NCI-H2196 treated with DMSO at 0.1 percent for 48 hours (cell line): ENCODE results near the gene KIF6.

Experiments used
- DNase-seq: peaks from one replicate; lab custom pipeline; 2025; ENCODE audit not compliant: unreplicated experiment; lab: John Stamatoyannopoulos, UW

The KIF6 gene

GRCh38 chr6:39666706-39667489 is 58.3 kb downstream of the KIF6 start:
- no peak for DNase-seq

DNA sequence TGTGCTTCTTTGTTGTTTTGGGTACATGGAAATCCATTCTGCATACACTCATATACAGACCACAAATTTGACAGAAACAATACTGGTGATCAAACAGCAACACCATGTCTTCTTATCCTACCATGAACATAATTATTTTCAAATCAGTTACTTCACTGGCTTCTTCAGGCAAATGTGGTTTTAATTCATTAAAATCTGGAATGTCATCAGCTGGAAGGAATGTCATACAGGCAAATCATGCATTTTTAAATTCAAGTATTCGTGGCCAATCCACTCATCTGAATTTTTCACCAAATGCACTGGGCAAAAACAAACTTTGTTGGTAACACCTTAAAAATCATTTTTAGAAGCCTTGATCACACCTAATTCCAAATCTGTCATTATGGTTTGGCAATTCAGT is 59.3 kb downstream of the KIF6 start:
- DNase-seq, result no peak

DNA sequence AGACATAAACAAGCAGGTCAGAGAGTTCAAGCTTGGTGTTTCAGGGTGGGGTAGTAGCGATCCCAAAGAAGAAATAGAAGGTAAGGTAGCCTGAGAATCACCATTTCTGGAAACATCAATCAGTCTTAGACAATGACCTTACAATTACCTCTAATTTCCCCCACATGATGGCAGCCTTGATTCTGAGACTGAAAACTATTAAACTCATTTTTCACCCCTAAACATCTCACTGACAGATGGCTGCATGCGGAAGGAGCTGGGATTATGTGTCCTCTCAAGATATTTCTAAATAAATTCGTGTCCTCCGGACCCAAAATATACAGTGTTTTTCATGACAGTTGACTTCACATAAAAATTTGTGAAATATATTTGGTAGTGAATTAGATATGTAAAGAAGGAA is 61.0 kb downstream of the KIF6 start:
- no peak for DNase-seq

- no peak for DNase-seq
Measured at GRCh38 chr6:39657355-39658135, 67.7 kb downstream of the KIF6 start.

DNA sequence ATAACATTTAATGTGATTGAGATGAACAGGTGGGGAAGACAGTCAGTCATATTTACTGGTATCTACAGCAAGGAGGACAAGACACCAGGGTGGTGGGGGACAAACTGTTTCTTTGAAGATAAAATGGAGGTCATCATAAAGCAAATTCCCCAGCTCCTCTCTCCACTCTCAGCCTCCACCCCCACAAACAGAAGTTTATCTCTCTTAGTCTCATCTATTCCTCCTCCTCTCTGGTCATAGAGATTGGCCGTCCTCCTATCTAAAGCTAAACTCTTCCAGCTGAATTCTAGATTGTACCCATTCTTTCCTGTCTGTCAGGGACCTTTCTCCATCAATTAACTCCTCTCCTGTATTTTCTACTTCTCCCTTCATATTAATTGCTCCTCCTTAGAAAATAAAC is 71.1 kb downstream of the KIF6 start:
- DNase-seq, result no peak

DNA sequence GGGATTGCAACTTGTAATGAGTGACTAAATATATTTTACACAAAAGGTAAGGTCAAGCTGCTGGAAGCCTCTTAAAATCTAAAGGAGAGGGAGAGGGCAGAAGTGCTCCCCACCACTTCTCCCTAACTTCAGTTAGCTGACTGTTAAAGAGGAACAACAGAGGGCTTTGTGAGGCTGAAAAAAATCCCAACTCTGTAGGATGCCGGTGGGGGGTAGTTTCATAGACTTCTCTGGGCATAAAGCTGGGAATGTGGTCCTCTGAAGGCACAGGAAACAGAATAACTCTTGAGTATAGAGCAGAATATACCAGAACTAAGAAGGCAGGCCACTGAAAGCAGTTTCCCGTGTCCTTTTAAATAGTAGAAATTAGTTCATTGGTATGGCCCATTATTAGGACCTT is 71.6 kb downstream of the KIF6 start:
- DNase-seq, result no peak

- DNase-seq, result no peak
Measured at GRCh38 chr6:39649996-39650395, 75.2 kb downstream of the KIF6 start.

GRCh38 chr6:39646751-39647420 is 78.3 kb downstream of the KIF6 start:
- DNase-seq, result no peak

DNA sequence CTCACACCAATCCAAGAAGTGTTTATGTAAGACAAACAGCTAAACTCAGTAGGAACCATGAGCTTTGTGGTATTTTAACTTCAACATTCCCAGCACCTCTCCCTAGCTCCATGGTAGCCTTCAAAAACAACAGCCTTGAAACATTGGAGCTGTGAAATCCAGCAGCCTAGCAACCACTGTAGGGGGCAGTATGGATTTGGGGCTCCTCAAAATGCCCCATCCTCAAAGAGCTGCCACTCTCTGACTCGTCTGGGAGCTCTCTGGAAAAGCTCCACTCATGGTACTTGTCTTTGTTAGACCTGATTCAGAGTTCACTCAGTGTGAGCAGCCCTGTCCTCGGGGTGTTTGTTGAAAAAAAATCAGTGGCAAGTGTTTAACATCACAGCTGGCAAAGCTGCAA is 82.9 kb downstream of the KIF6 start:
- no peak for DNase-seq

GRCh38 chr6:39638126-39638822 is 86.9 kb downstream of the KIF6 start:
- DNase-seq, result no peak

DNA sequence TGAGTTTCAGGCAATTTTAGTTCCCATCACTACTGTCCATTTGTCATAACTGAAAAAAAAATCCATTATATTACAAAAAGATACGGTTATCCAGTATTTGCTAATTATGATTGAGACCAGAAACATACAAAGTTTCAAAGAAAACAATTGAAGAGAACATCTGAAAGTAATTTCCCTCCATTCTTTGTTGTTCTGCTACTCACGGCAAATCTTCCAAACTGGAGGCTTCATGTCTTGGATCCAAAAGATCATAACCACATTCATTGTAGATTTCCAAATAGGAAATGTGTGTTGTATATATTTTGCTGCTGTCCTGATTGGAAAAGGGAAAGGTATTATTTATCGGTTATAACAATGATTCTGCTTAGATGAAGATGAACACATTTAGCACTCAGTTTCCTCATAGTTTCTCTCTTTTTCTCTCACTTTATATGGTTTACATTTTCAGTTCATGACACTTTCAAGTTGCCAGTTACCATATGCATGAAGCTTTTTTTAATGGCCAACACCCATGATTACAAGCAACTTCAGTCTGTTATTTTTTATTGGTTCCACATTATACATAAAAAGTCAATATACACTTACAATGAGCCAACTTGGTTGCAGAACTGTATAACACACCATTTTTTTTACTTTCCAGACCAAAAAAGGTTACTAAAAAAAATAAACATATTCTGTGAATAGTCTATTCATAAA is 90.4 kb downstream of the KIF6 start:
- no peak for DNase-seq

GRCh38 chr6:39625209-39625608 is 100.0 kb downstream of the KIF6 start:
- no peak for DNase-seq

DNA sequence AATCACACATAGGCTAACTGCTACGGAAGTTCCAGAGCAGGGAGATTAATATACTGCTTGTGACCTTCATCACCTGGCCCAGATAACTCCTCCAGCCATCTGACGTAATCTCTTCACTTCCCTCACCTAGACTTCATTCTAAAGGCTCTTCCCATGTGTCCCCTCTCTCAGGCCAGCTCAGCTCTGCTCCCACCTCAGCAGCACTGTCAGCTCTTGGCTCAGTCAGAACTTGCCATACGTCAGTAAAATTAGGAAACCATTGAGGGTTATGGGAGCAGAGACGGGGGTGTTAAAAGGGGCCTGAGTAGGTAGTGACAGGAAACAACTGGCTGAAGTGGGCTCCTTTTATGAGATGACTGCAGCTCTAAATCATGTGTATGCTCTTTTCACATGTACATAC is 101.5 kb downstream of the KIF6 start:
- no peak for DNase-seq

- DNase-seq, result no peak
Measured at GRCh38 chr6:39617520-39617919, 107.7 kb downstream of the KIF6 start.

DNA sequence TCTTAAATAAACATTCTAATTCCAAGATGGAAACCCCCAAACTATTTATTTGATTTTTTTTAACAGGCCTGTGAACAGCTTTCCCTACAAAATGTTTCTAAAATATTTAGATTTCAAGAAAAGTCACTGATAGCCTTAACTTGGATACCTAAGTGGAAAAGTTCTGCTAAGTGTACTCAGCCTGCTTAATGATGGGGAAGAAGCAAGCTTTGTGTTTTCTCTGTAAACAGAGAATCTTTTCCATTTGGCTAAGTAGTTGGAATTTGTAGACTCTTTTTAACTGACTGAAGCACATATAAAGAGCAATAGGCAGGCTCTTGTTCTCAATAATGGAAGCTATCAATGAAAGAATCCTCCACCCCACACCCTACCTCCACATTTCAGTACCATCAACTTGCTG is 108.2 kb downstream of the KIF6 start:
- no peak for DNase-seq

DNA sequence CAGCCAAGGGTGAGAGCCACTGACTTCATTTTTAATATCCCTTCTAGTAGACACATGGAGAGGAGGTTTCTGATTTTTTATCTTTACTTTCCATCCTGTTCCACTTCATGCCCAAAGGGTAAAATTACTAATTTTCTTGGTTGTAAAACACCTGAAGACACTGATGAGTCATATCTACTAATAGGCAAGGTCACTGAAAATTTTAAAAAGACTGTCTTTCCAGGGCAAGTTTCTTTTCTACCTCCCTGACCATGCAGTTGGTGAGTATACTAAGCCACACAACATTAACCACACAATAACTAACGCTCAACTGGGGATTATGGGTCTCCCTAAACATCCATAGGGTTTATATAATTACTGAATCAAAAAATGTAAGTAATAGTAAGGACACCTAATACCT is 109.6 kb downstream of the KIF6 start:
- DNase-seq, result no peak

- no peak for DNase-seq
Measured at GRCh38 chr6:39614393-39614950, 110.7 kb downstream of the KIF6 start.

DNA sequence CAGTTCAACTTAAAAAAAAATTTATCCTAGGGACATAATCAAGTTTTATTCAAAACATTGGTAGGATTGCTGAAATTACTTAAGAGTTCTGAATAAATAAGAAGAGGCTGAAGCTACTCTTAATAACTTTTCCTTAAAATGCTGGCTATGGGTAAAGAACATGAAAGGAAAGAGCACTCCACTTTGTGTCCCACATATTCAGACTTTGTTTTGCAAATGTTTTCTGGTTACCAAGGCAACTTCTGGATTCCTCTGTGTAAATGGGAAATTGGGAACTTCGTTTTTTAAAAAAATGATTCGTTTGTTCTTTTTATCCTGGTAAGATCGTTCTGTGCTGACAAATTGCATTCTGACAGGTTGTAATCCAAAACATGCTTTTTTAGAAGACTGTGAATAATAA is 115.0 kb downstream of the KIF6 start:
- DNase-seq, result no peak

GRCh38 chr6:39608652-39609345 is 116.4 kb downstream of the KIF6 start:
- no peak for DNase-seq
